GM23338 (cell line): ENCODE measurements around the gene UBFD1.

Source experiments
- CTCF ChIP-seq, 2 experiments: fragments of 200-600 bp in 1 of 2; sonication (generic) in 1 of 2; conservative IDR thresholded peaks; 2 replicates each; pipeline versions ENCODE4 v1.5.1 to v1.6.1; 2016 to 2017; ENCODE audit warnings: antibody characterized with exemption in 2 of 2, low read depth in 2 of 2, mild to moderate bottlenecking in 2 of 2, moderate library complexity in 1 of 2
- ZNF114 ChIP-seq: fragments of 250-450 bp; sonication (Bioruptor Pico); IDR thresholded peaks from 2 replicates; pipeline ENCODE4 v1.5.0; 2020; ENCODE audit warnings: mild to moderate bottlenecking, moderate library complexity

GRCh38 chr16:23577493-23577892 lies 20.0 kb downstream of the UBFD1 start:
- no peak for TF ChIP-seq ZNF114 (CRISPR knock-in tag)
- TF ChIP-seq CTCF (conservative IDR thresholded peaks at IDR 0.05; ENCODE audit: low read depth in 2 of 2) = no peak
